Measurements from ENCODE around the gene REPS1. TPM values are rescaled to one million over a fixed set of nuclear protein-coding genes. Genes with fewer than 3 reads are reported as not detected.

The REPS1 gene
- total RNA-seq, 2 experiments from 2014 or later = 41.9 to 45.6 TPM

Other genes with a start within 250 kb of the REPS1 start
- gene CCDC28A, start 214.5 kb downstream of the REPS1 start, total RNA-seq = 10 to 100 TPM; 28.0 to 28.7 TPM
- gene ECT2L, start 192.2 kb downstream of the REPS1 start, total RNA-seq = not detected
- gene ABRACL, start 40.5 kb upstream of the REPS1 start, total RNA-seq = 100 to 1,000 TPM; 174 to 176 TPM
- 10 to 100 TPM; 78.9 to 81.7 TPM for gene HECA, start 146.8 kb upstream of the REPS1 start, total RNA-seq

Measured in activated CD4-positive, alpha-beta memory T cell treated with anti-CD3 and anti-CD28 coated beads, Interleukin-2, amount 10 ng/mL, durations not matched to agents 7 days and 5 days (primary cell).